Trophoblast cell (in vitro differentiated cells and primary cell): ENCODE data around the gene CYP2U1.

Source experiments
- DNase-seq, 2 donors: peaks; one replicate each; pipeline ENCODE4 v3.0.0-alpha.2; 2016
- H2AFZ ChIP-seq: 2 replicates; pipeline ENCODE4 v1.6.1; 2013; ENCODE audit warnings: low read length, moderate library complexity, mild to moderate bottlenecking; ENCODE audit not compliant: insufficient read depth, poor library complexity
- H2AK5ac ChIP-seq: 2 replicates; pipeline ENCODE4 v1.6.1; 2013; ENCODE audit warnings: mild to moderate bottlenecking, low read length
- H2BK120ac ChIP-seq: 2 replicates; pipeline ENCODE4 v1.6.1; 2013; ENCODE audit warnings: low read length, mild to moderate bottlenecking, moderate library complexity; ENCODE audit not compliant: insufficient read depth, poor library complexity
- H2BK12ac ChIP-seq: 2 replicates; pipeline ENCODE4 v1.6.1; 2013; ENCODE audit warnings: mild to moderate bottlenecking, low read length, moderate library complexity
- H2BK5ac ChIP-seq: 2 replicates; pipeline ENCODE4 v1.6.1; 2013; ENCODE audit warnings: low read length, low read depth, moderate library complexity, mild to moderate bottlenecking; ENCODE audit not compliant: poor library complexity
- H3K14ac ChIP-seq: 2 replicates; pipeline ENCODE4 v1.6.1; 2013; ENCODE audit warnings: mild to moderate bottlenecking, low read length
- H3K18ac ChIP-seq: 2 replicates; pipeline ENCODE4 v1.6.1; 2013; ENCODE audit warnings: mild to moderate bottlenecking, low read length
- H3K23ac ChIP-seq: 2 replicates; pipeline ENCODE4 v1.6.1; 2013; ENCODE audit warnings: low read length
- H3K27ac ChIP-seq: 2 replicates; pipeline ENCODE4 v1.5.1; 2013; ENCODE audit warnings: low read depth, mild to moderate bottlenecking, inconsistent platforms, low read length, moderate library complexity
- H3K27me3 ChIP-seq: 2 replicates; pipeline ENCODE4 v1.6.1; 2013; ENCODE audit warnings: inconsistent platforms, mild to moderate bottlenecking, low read length, moderate library complexity; ENCODE audit not compliant: insufficient read depth
- H3K36me3 ChIP-seq, 2 experiments: 1 replicate in 1 of 2; 2 replicates in 1 of 2; pipeline ENCODE4 v1.6.1; 2013; ENCODE audit warnings: low read length in 2 of 2, mild to moderate bottlenecking in 2 of 2, moderate library complexity in 1 of 2; ENCODE audit not compliant: insufficient read depth in 2 of 2, control insufficient read depth in 1 of 2
- H3K4ac ChIP-seq: 2 replicates; pipeline ENCODE4 v1.6.1; 2013; ENCODE audit warnings: low read depth, mild to moderate bottlenecking, low read length, moderate library complexity
- H3K4me1 ChIP-seq, 2 experiments: 1 replicate in 1 of 2; 2 replicates in 1 of 2; pipeline ENCODE4 v1.6.1; 2013; ENCODE audit warnings: low read length in 2 of 2, mild to moderate bottlenecking in 2 of 2, moderate library complexity in 1 of 2; ENCODE audit not compliant: insufficient read depth in 2 of 2, control insufficient read depth in 1 of 2
- H3K4me2 ChIP-seq: 2 replicates; pipeline ENCODE4 v1.6.1; 2013; ENCODE audit warnings: inconsistent platforms, mild to moderate bottlenecking, low read length, moderate library complexity
- H3K4me3 ChIP-seq: 2 replicates; pipeline ENCODE4 v1.5.1; 2013; ENCODE audit warnings: mild to moderate bottlenecking, low read depth, low read length, inconsistent platforms
- H3K79me1 ChIP-seq: one replicate; pipeline ENCODE4 v1.6.1; 2013; ENCODE audit warnings: low read length
- H3K79me2 ChIP-seq: 2 replicates; pipeline ENCODE4 v1.6.1; 2013; ENCODE audit warnings: low read length, mild to moderate bottlenecking; ENCODE audit not compliant: control insufficient read depth, insufficient read depth, poor library complexity
- H3K9ac ChIP-seq: 2 replicates; pipeline ENCODE4 v1.6.1; 2013; ENCODE audit warnings: mild to moderate bottlenecking, low read length
- H3K9me3 ChIP-seq: 2 replicates; pipeline ENCODE4 v1.6.1; 2013; ENCODE audit warnings: low read depth, mild to moderate bottlenecking, control low read depth, inconsistent platforms, low read length; ENCODE audit not compliant: insufficient read depth
- H4K12ac ChIP-seq: 2 replicates; pipeline ENCODE4 v1.6.1; 2013; ENCODE audit warnings: low read depth, mild to moderate bottlenecking, low read length, moderate library complexity
- H4K8ac ChIP-seq: 2 replicates; pipeline ENCODE4 v1.6.1; 2013; ENCODE audit warnings: low read depth, mild to moderate bottlenecking, low read length, moderate library complexity
- H4K91ac ChIP-seq: one replicate; pipeline ENCODE4 v1.6.1; 2013; ENCODE audit warnings: low read depth, mild to moderate bottlenecking, low read length, moderate library complexity
- WGBS: extraction: QIAGEN DNeasy Blood & Tissue Kit; methylation state at CpG from one replicate; pipeline ENCODE4 v1.1.7; 2013; ENCODE audit warnings: missing lambda C conversion rate; ENCODE audit not compliant: insufficient read length, insufficient coverage; ENCODE audit errors: extremely low coverage; 5-methylcytosine and 5-hydroxymethylcytosine counted together

The CYP2U1 gene

GRCh38 chr4:107891299-107891698 is 40.0 kb upstream of the CYP2U1 start:
- Histone ChIP-seq H3K79me2 (no peaks in the 10 kb centered on the region), H3K4me2 (no peak overlapping the region), H3K4me3 (no peak overlapping the region)

GRCh38 chr4:107893171-107894137 is 37.9 kb upstream of the CYP2U1 start:
- no CpG with 5 or more reads among the region's 4 CpGs for WGBS
- H4K91ac ChIP-seq = no peak overlapping the region
- no peak overlapping the region for H3K18ac ChIP-seq
- H2BK12ac ChIP-seq = no peak overlapping the region
- no peak overlapping the region for H2AFZ ChIP-seq
- no peaks in the 10 kb centered on the region for H3K27me3 ChIP-seq
- H3K4me3 ChIP-seq = no peak overlapping the region
- no peak overlapping the region for H2BK5ac ChIP-seq
- H3K23ac ChIP-seq = no peak overlapping the region
- H3K4me1 ChIP-seq = no peaks in the 10 kb centered on the region
- H3K79me2 ChIP-seq = no peaks in the 10 kb centered on the region
- DNase-seq = no peak
- H2BK120ac ChIP-seq = no peak overlapping the region
- H3K4me2 ChIP-seq = no peak overlapping the region
- H2AK5ac ChIP-seq = no peak overlapping the region
- no peaks in the 10 kb centered on the region for H3K79me1 ChIP-seq
- H4K12ac ChIP-seq = no peak overlapping the region
- H3K9me3 ChIP-seq = no peaks in the 10 kb centered on the region
- no peaks in the 10 kb centered on the region for H3K36me3 ChIP-seq
- no peak overlapping the region for H4K8ac ChIP-seq
- H3K9ac ChIP-seq = no peak overlapping the region
- no peak overlapping the region for H3K14ac ChIP-seq
- H3K4ac ChIP-seq = no peak overlapping the region
- no peak overlapping the region for H3K27ac ChIP-seq

More at GRCh38 chr4:107891299-107891698, 40.0 kb upstream of the CYP2U1 start:
- Histone ChIP-seq H4K91ac (no peak overlapping the region), H3K9me3 (no peaks in the 10 kb centered on the region), H3K18ac (no peak overlapping the region), H4K8ac (no peak overlapping the region), H3K23ac (no peak overlapping the region), H2AFZ (no peak overlapping the region), H2BK5ac (no peak overlapping the region), H2BK12ac (no peak overlapping the region), H3K36me3 (no peaks in the 10 kb centered on the region), H3K4me1 (no peaks in the 10 kb centered on the region), H3K14ac (no peak overlapping the region), H2BK120ac (no peak overlapping the region), H2AK5ac (no peak overlapping the region), H3K79me1 (no peaks in the 10 kb centered on the region), H3K4ac (no peak overlapping the region), H3K27ac (no peak overlapping the region), H3K27me3 (no peaks in the 10 kb centered on the region), H4K12ac (no peak overlapping the region), H3K9ac (no peak overlapping the region)
- no peak for DNase-seq

GRCh38 chr4:107894138-107894603 is 37.2 kb upstream of the CYP2U1 start:
- no peak overlapping the region for H2BK12ac ChIP-seq
- H3K9ac ChIP-seq = no peak overlapping the region

GRCh38 chr4:107896158-107896645 is 35.1 kb upstream of the CYP2U1 start:
- H2AK5ac ChIP-seq = no peak overlapping the region
- no CpG with 5 or more reads among the region's 2 CpGs for WGBS

More at GRCh38 chr4:107894138-107894603, 37.2 kb upstream of the CYP2U1 start:
- no peaks in the 10 kb centered on the region for H3K36me3 ChIP-seq
- no peaks in the 10 kb centered on the region for H3K79me2 ChIP-seq
- no peak overlapping the region for H3K4ac ChIP-seq
- WGBS = no CpG with 5 or more reads among the region's 6 CpGs
- no peaks in the 10 kb centered on the region for H3K9me3 ChIP-seq
- no peak overlapping the region for H3K14ac ChIP-seq
- no peak overlapping the region for H3K18ac ChIP-seq
- H2AFZ ChIP-seq = no peak overlapping the region
- no peak overlapping the region for H4K12ac ChIP-seq
- no peak overlapping the region for H4K91ac ChIP-seq
- no peaks in the 10 kb centered on the region for H3K79me1 ChIP-seq
- no peak for DNase-seq
- H2BK5ac ChIP-seq = no peak overlapping the region
- no peak overlapping the region for H3K27ac ChIP-seq
- H3K23ac ChIP-seq = no peak overlapping the region
- no peak overlapping the region for H2AK5ac ChIP-seq
- H2BK120ac ChIP-seq = no peak overlapping the region
- no peak overlapping the region for H3K4me2 ChIP-seq
- no peak overlapping the region for H4K8ac ChIP-seq
- no peak overlapping the region for H3K4me3 ChIP-seq
- H3K4me1 ChIP-seq = no peaks in the 10 kb centered on the region
- no peaks in the 10 kb centered on the region for H3K27me3 ChIP-seq

More at GRCh38 chr4:107896158-107896645, 35.1 kb upstream of the CYP2U1 start:
- Histone ChIP-seq H4K91ac (no peak overlapping the region), H3K14ac (no peak overlapping the region), H3K4me2 (no peak overlapping the region), H4K12ac (no peak overlapping the region), H4K8ac (no peak overlapping the region), H3K23ac (no peak overlapping the region), H3K4me1 (no peaks in the 10 kb centered on the region), H3K27me3 (no peaks in the 10 kb centered on the region), H3K9me3 (no peaks in the 10 kb centered on the region), H2BK12ac (no peak overlapping the region), H3K79me1 (no peaks in the 10 kb centered on the region), H3K18ac (no peak overlapping the region), H3K36me3 (no peaks in the 10 kb centered on the region), H3K4me3 (no peak overlapping the region), H3K9ac (no peak overlapping the region), H2AFZ (no peak overlapping the region), H3K4ac (no peak overlapping the region), H2BK5ac (no peak overlapping the region), H3K27ac (no peak overlapping the region), H2BK120ac (no peak overlapping the region), H3K79me2 (no peaks in the 10 kb centered on the region)
- DNase-seq = peak; percentile 73 to 87
